ENCODE data around the gene SNED1.

The SNED1 gene

DNA sequence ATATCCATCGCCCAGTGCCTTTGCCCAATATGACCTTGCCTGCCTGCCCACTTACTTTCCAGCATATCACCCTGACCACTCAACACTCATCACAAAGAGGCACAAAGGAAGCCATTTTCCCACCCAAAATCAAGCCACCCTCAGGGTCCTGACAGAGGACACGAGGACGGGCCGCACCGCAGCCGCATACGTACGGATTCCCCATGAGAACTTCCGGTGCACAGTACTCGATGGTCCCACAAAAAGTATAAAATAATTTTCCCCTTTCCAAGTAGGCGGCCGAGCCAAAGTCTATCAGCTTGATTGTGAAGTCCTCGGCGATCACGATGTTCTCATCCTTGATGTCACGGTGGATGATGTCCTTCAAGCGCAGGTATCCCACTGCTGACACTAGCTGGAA is 113.6 kb downstream of the SNED1 start:
- Histone ChIP-seq H3K36me3 (ENCODE audit: control insufficient read depth, insufficient read depth, low read length) (no peaks in the 10 kb centered on the region), H3K4me1 (no peaks in the 10 kb centered on the region)

DNA sequence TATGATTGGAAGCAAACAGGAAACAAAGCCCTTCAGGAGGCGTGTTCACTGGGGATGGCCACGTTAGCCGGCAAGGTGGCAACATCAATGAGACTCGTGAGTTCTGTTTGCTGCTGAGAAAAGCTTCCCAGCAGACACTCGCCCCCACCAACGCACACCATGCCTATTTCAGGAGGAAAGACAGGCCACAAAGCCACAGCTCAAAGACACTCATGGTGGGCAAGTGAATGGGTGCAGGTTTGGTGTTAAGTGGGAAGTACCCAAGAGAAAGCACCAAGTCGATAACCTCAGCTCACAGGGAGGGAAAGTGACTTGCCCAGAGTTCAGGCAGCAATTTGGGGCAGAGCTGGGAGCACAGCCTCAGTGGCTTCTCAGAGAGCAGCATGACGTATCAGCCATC is 114.2 kb downstream of the SNED1 start:
- H3K4me3 ChIP-seq (ENCODE audit: low read depth, low read length) = no peak overlapping the region
- no peak overlapping the region for H3K27ac ChIP-seq
- no peaks in the 10 kb centered on the region for H3K36me3 ChIP-seq (ENCODE audit: control insufficient read depth, insufficient read depth, low read length)
- TF ChIP-seq, protein P1, sequence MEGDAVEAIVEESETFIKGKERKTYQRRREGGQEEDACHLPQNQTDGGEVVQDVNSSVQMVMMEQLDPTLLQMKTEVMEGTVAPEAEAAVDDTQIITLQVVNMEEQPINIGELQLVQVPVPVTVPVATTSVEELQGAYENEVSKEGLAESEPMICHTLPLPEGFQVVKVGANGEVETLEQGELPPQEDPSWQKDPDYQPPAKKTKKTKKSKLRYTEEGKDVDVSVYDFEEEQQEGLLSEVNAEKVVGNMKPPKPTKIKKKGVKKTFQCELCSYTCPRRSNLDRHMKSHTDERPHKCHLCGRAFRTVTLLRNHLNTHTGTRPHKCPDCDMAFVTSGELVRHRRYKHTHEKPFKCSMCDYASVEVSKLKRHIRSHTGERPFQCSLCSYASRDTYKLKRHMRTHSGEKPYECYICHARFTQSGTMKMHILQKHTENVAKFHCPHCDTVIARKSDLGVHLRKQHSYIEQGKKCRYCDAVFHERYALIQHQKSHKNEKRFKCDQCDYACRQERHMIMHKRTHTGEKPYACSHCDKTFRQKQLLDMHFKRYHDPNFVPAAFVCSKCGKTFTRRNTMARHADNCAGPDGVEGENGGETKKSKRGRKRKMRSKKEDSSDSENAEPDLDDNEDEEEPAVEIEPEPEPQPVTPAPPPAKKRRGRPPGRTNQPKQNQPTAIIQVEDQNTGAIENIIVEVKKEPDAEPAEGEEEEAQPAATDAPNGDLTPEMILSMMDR (IDR thresholded peaks at IDR 0.05) = no peak
- no peaks in the 10 kb centered on the region for H3K27me3 ChIP-seq (ENCODE audit: control insufficient read depth, insufficient read depth, low read length)
- H2AFZ ChIP-seq = no peak overlapping the region
- H3K9me3 ChIP-seq (ENCODE audit: control insufficient read depth, low read length) = no peaks in the 10 kb centered on the region
- no peak overlapping the region for H3K9ac ChIP-seq
- H3K4me1 ChIP-seq = no peaks in the 10 kb centered on the region
- H3K79me2 ChIP-seq = no peaks in the 10 kb centered on the region
- H3K4me2 ChIP-seq (ENCODE audit: low read length) = no peak overlapping the region

More for the DNA sequence above, 113.6 kb downstream of the SNED1 start:
- Histone ChIP-seq H3K27me3 (ENCODE audit: control insufficient read depth, insufficient read depth, low read length) (no peaks in the 10 kb centered on the region), H3K79me2 (no peaks in the 10 kb centered on the region), H3K4me2 (ENCODE audit: low read length) (no peak overlapping the region), H3K27ac (no peak overlapping the region), H3K4me3 (ENCODE audit: low read depth, low read length) (no peak overlapping the region), H3K9me3 (ENCODE audit: control insufficient read depth, low read length) (no peaks in the 10 kb centered on the region), H3K9ac (no peak overlapping the region), H2AFZ (no peak overlapping the region)
- TF ChIP-seq, protein P1 (IDR thresholded peaks at IDR 0.05) = no peak

DNA sequence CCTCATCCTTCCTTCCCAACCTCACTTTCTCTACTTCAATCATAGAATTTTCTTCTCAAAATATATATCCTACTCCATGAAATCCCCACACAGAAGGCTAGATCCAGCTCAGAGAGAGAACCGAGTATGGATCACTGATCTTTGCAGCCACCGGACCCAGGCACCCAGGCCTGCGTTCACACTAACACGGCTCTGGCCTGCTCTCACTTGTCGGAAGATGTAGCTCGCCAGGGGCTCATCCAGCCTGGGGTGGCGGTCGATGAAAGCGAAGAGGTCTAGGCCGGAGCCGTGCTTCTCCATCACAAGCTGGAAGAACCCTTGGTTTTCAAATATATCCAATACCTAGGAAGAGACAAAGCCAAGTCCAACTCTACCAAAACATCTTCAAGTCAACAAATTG is 116.4 kb downstream of the SNED1 start:
- Histone ChIP-seq H3K4me1 (no peaks in the 10 kb centered on the region), H2AFZ (no peak overlapping the region), H3K4me2 (ENCODE audit: low read length) (no peak overlapping the region), H3K9ac (no peak overlapping the region), H3K36me3 (ENCODE audit: control insufficient read depth, insufficient read depth, low read length) (no peaks in the 10 kb centered on the region), H3K27me3 (ENCODE audit: control insufficient read depth, insufficient read depth, low read length) (no peaks in the 10 kb centered on the region), H3K9me3 (ENCODE audit: control insufficient read depth, low read length) (no peaks in the 10 kb centered on the region), H3K27ac (no peak overlapping the region), H3K79me2 (no peaks in the 10 kb centered on the region), H3K4me3 (ENCODE audit: low read depth, low read length) (no peak overlapping the region)
- TF ChIP-seq, protein P1 (IDR thresholded peaks at IDR 0.05) = no peak

DNA sequence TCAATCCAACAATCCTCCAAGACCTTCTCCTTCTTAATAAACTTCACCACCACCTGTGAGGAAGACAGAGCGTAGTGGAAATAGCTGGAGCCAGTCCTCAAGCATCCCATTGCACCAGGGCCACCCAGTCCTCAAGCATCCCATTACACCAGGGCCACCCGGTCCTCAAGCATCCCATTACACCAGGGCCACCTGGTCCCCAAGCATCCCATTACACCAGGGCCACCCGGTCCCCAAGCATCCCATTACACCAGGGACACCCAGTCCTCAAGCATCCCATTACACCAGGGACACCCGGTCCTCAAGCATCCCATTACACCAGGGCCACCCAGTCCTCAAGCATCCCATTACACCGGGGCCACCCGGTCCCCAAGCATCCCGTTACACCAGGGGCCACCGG is 116.9 kb downstream of the SNED1 start:
- Histone ChIP-seq H2AFZ (no peak overlapping the region), H3K9ac (no peak overlapping the region), H3K79me2 (no peaks in the 10 kb centered on the region), H3K27ac (no peak overlapping the region), H3K9me3 (ENCODE audit: control insufficient read depth, low read length) (no peaks in the 10 kb centered on the region), H3K27me3 (ENCODE audit: control insufficient read depth, insufficient read depth, low read length) (no peaks in the 10 kb centered on the region), H3K36me3 (ENCODE audit: control insufficient read depth, insufficient read depth, low read length) (no peaks in the 10 kb centered on the region), H3K4me1 (no peaks in the 10 kb centered on the region), H3K4me3 (ENCODE audit: low read depth, low read length) (no peak overlapping the region), H3K4me2 (ENCODE audit: low read length) (no peak overlapping the region)
- TF ChIP-seq, protein P1 (IDR thresholded peaks at IDR 0.05) = no peak
